DMS 273 (cell line): ENCODE results near the gene FOXO1.

ENCODE experiments used
- DNase-seq: peaks from one replicate; lab custom pipeline; 2025; ENCODE audit not compliant: unreplicated experiment; lab: John Stamatoyannopoulos, UW

Gene FOXO1

GRCh38 chr13:40640202-40640601 lies 26.2 kb downstream of the FOXO1 start:
- DNase-seq, result no peak

- no peak for DNase-seq
Measured at GRCh38 chr13:40639221-40639681, 27.2 kb downstream of the FOXO1 start.

- no peak for DNase-seq
Measured at GRCh38 chr13:40637643-40638042, 28.8 kb downstream of the FOXO1 start.

- no peak for DNase-seq
Measured at GRCh38 chr13:40635315-40635995, 31.0 kb downstream of the FOXO1 start.

- no peak for DNase-seq
Measured at GRCh38 chr13:40632915-40633314, 33.5 kb downstream of the FOXO1 start.

- DNase-seq, result no peak
Measured at GRCh38 chr13:40631605-40632004, 34.8 kb downstream of the FOXO1 start.

- DNase-seq, result no peak
Measured at GRCh38 chr13:40629678-40630384, 36.6 kb downstream of the FOXO1 start.

GRCh38 chr13:40626977-40627376 lies 39.5 kb downstream of the FOXO1 start:
- no peak for DNase-seq

- DNase-seq, result no peak
Measured at GRCh38 chr13:40626561-40626960, 39.9 kb downstream of the FOXO1 start.

- DNase-seq, result no peak
Measured at GRCh38 chr13:40624986-40625385, 41.5 kb downstream of the FOXO1 start.

GRCh38 chr13:40624383-40624782 lies 42.1 kb downstream of the FOXO1 start:
- no peak for DNase-seq

GRCh38 chr13:40622761-40623160 lies 43.7 kb downstream of the FOXO1 start:
- no peak for DNase-seq

GRCh38 chr13:40622246-40622645 lies 44.2 kb downstream of the FOXO1 start:
- no peak for DNase-seq

GRCh38 chr13:40619479-40619814 lies 47.0 kb downstream of the FOXO1 start:
- DNase-seq, result no peak

GRCh38 chr13:40618581-40619478 lies 47.6 kb downstream of the FOXO1 start:
- DNase-seq, result no peak

- no peak for DNase-seq
Measured at GRCh38 chr13:40617801-40618356, 48.6 kb downstream of the FOXO1 start.

- DNase-seq, result no peak
Measured at GRCh38 chr13:40615619-40616018, 50.8 kb downstream of the FOXO1 start.

GRCh38 chr13:40613914-40614313 lies 52.5 kb downstream of the FOXO1 start:
- no peak for DNase-seq

- DNase-seq, result no peak
Measured at GRCh38 chr13:40613192-40613818, 53.1 kb downstream of the FOXO1 start.

- no peak for DNase-seq
Measured at GRCh38 chr13:40612041-40612440, 54.4 kb downstream of the FOXO1 start.

GRCh38 chr13:40611635-40612034 lies 54.8 kb downstream of the FOXO1 start:
- no peak for DNase-seq
